Neutrophil (primary cell): Measurements from ENCODE around the gene TMEM81.

ENCODE experiments used
- H3K27ac ChIP-seq: fragments of 200-600 bp; sonication (generic); 2 replicates; pipeline ENCODE4 v1.5.1; 2016; ENCODE audit warnings: mild to moderate bottlenecking, moderate library complexity
- H3K27me3 ChIP-seq: fragments of 200-600 bp; sonication (generic); 2 replicates; pipeline ENCODE4 v1.6.0; 2016; ENCODE audit warnings: mild to moderate bottlenecking
- H3K36me3 ChIP-seq: fragments of 200-600 bp; sonication (generic); 2 replicates; pipeline ENCODE4 v1.5.1; 2017
- H3K4me1 ChIP-seq, 2 experiments: fragments of 200-600 bp in 1 of 2; sonication (generic) in 1 of 2; 1 replicate in 1 of 2; 2 replicates in 1 of 2; pipeline versions ENCODE4 v1.5.1 to v1.6.1; 2013 to 2016; ENCODE audit warnings: low read depth in 1 of 2, low read length in 1 of 2, mild to moderate bottlenecking in 1 of 2, moderate library complexity in 1 of 2; ENCODE audit not compliant: control insufficient read depth in 1 of 2, insufficient read depth in 1 of 2
- H3K4me3 ChIP-seq, 2 experiments: fragments of 200-600 bp in 1 of 2; sonication (generic) in 1 of 2; 1 replicate in 1 of 2; 2 replicates in 1 of 2; pipeline ENCODE4 v1.5.1; 2013 to 2016; ENCODE audit warnings: low read depth in 1 of 2, low read length in 1 of 2, mild to moderate bottlenecking in 1 of 2, moderate library complexity in 1 of 2
- H3K9me3 ChIP-seq: fragments of 200-600 bp; sonication (generic); 2 replicates; pipeline ENCODE4 v1.5.1; 2016
- CTCF ChIP-seq: fragments of 200-600 bp; sonication (generic); IDR thresholded peaks from 2 replicates; pipeline ENCODE4 v1.5.1; 2016; ENCODE audit warnings: antibody characterized with exemption

Gene TMEM81

DNA sequence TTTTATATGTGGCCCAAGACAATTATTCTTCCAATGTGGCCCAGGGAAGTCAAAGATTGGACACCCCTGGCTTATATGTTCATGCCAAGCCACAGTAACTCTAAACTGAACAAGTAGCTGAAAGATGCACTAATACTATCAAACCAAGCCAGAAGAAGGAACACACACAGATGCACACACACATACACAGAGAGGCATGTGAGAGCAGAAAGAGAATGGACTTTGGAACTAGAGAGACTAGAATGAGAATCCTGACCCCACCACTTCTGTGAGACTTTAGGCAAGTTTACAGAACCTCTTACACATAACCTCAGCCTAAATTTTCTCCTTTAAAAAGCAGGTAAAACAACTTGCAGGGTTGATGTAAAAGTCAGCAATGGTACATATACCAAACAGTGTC lies 11.2 kb upstream of the TMEM81 start:
- no peak for TF ChIP-seq CTCF
- Histone ChIP-seq H3K36me3 (peaks cover 98% of the 10 kb centered on the region), H3K27me3 (no peaks in the 10 kb centered on the region)

DNA sequence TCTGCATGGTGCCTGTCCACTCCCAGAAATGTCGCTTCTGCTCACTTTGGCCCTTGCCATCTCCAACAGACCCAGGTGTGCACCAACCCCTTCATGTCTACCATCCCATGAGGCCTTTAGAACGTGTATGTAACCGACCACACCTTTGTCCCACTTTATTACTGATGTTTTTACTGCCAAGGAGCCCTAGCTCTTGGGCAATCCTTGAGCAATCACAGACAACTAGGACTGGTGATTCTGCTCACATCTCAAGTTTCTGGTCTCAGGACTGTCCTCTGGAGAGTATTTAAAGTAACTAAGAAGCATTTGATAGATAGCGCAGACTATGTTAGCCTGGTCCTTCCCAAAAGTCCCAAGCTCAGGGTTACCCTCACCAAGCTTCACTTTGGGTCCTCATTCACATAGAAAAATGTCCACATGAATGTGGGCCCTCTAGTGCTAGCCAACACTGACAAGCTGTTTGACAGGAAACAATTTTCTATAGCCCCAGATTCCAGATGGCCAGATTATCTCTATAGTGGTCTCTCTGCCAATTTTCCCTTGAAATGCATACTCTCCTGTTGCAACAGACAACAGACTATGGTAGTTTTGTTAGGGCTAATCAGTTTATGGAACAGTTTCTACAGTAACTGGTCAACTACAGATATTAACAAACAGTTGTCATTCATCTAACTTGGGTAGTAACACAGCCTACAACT lies 6.9 kb upstream of the TMEM81 start:
- H3K4me3 ChIP-seq = no peak overlapping the region
- no peak overlapping the region for H3K27ac ChIP-seq
- no peaks in the 10 kb centered on the region for H3K4me1 ChIP-seq
- TF ChIP-seq CTCF = no peak
- H3K36me3 ChIP-seq = peaks cover 94% of the 10 kb centered on the region
- H3K9me3 ChIP-seq = no peaks in the 10 kb centered on the region
- no peaks in the 10 kb centered on the region for H3K27me3 ChIP-seq

More for the DNA sequence above, 11.2 kb upstream of the TMEM81 start:
- Histone ChIP-seq H3K9me3 (no peaks in the 10 kb centered on the region), H3K27ac (no peak overlapping the region), H3K4me1 (no peaks in the 10 kb centered on the region), H3K4me3 (no peak overlapping the region)

GRCh38 chr1:205088341-205088740 lies 4.1 kb upstream of the TMEM81 start:
- no peak overlapping the region for H3K4me3 ChIP-seq
- no peak for TF ChIP-seq CTCF
- H3K9me3 ChIP-seq = no peaks in the 10 kb centered on the region
- H3K36me3 ChIP-seq = peaks cover 94% of the 10 kb centered on the region
- H3K4me1 ChIP-seq = no peaks in the 10 kb centered on the region
- H3K27ac ChIP-seq = no peak overlapping the region
- H3K27me3 ChIP-seq = no peaks in the 10 kb centered on the region

- Histone ChIP-seq H3K27me3 (no peaks in the 10 kb centered on the region), H3K4me3 (no peak overlapping the region), H3K27ac (no peak overlapping the region), H3K9me3 (no peaks in the 10 kb centered on the region), H3K4me1 (no peaks in the 10 kb centered on the region), H3K36me3 (peaks cover 42% of the 10 kb centered on the region)
- TF ChIP-seq CTCF = no peak
Observed at GRCh38 chr1:205082431-205082830, 1.8 kb downstream of the TMEM81 start.

GRCh38 chr1:205077934-205078311 lies 6.3 kb downstream of the TMEM81 start:
- TF ChIP-seq CTCF = no peak
- no peak overlapping the region for H3K27ac ChIP-seq
- H3K4me1 ChIP-seq = no peaks in the 10 kb centered on the region
- H3K36me3 ChIP-seq = no peaks in the 10 kb centered on the region
- H3K9me3 ChIP-seq = no peaks in the 10 kb centered on the region
- no peak overlapping the region for H3K4me3 ChIP-seq
- H3K27me3 ChIP-seq = no peaks in the 10 kb centered on the region
